A673 (cell line): ENCODE data around the gene GRAMD2B. TPM values are rescaled to one million over a fixed set of nuclear protein-coding genes. Genes with fewer than 3 reads are reported as not detected.

Experiments
- BruUV-seq: library from RNA; stranded (reverse); fragments of 400-500 nt; replicated peaks from 2 replicates; lab custom pipeline; 2021; lab: Mats Ljungman, UMichigan
- CTCF ChIA-PET: fragments of 300-600 bp; sonication (Branson Sonifier 250); formaldehyde crosslinking; loops from one replicate; lab custom pipeline; 2022; ENCODE audit warnings: antibody characterized with exemption; lab: Charles Lee
- POLR2A ChIA-PET: fragments of 300-600 bp; sonication (Branson Sonifier 250); formaldehyde crosslinking; loops from one replicate; lab custom pipeline; 2022; ENCODE audit warnings: antibody characterized with exemption; ENCODE audit not compliant: low non-redundant PET; lab: Charles Lee
- DNase-seq: peaks from one replicate; pipeline ENCODE4 v3.0.0-alpha.2; 2015; ENCODE audit warnings: low spot score
- H3K27ac ChIP-seq: fragments of 200-600 bp; sonication (generic); 2 replicates; pipeline ENCODE4 v1.5.1; 2016; ENCODE audit warnings: mixed run types, low read depth, mild to moderate bottlenecking, mixed read lengths, antibody characterized with exemption, low read length; ENCODE audit not compliant: poor library complexity, severe bottlenecking
- H3K27me3 ChIP-seq: fragments of 200-600 bp; sonication (generic); replicated peaks from 2 replicates; pipeline ENCODE4 v1.6.1; 2017; ENCODE audit warnings: mixed run types, low read depth, mild to moderate bottlenecking, mixed read lengths, antibody characterized with exemption, low read length; ENCODE audit not compliant: insufficient read depth, poor library complexity
- H3K36me3 ChIP-seq: fragments of 200-600 bp; sonication (generic); 2 replicates; pipeline ENCODE4 v1.6.1; 2016; ENCODE audit warnings: mixed run types, mild to moderate bottlenecking, mixed read lengths, antibody characterized with exemption, low read length; ENCODE audit not compliant: insufficient read depth, poor library complexity, severe bottlenecking
- H3K4me1 ChIP-seq: fragments of 200-600 bp; sonication (generic); 2 replicates; pipeline ENCODE4 v1.6.1; 2017; ENCODE audit warnings: mixed run types, mild to moderate bottlenecking, mixed read lengths, antibody characterized with exemption, low read length; ENCODE audit not compliant: insufficient read depth, poor library complexity, severe bottlenecking
- H3K4me3 ChIP-seq: fragments of 200-600 bp; sonication (generic); 2 replicates; pipeline ENCODE4 v1.5.1; 2016; ENCODE audit warnings: low read depth, mixed run types, mild to moderate bottlenecking, mixed read lengths, low read length; ENCODE audit not compliant: poor library complexity, severe bottlenecking
- H3K9me3 ChIP-seq: fragments of 200-600 bp; sonication (generic); 2 replicates; pipeline ENCODE4 v1.6.1; 2016; ENCODE audit warnings: mixed run types, low read depth, mild to moderate bottlenecking, mixed read lengths, antibody characterized with exemption, low read length; ENCODE audit not compliant: poor library complexity, severe bottlenecking
- CTCF ChIP-seq: fragments of 300-800, 200-600 bp; sonication (generic); conservative IDR thresholded peaks from 2 replicates; pipeline ENCODE4 v1.5.1; 2017; ENCODE audit warnings: low read depth, mild to moderate bottlenecking, antibody characterized with exemption, low read length, moderate library complexity, mixed read lengths
- EZH2 ChIP-seq: fragments of 200-600 bp; sonication (generic); IDR thresholded peaks from 2 replicates; pipeline ENCODE4 v1.6.1; 2017; ENCODE audit warnings: borderline replicate concordance, low read depth, mild to moderate bottlenecking, mixed read lengths, antibody characterized with exemption, low read length; ENCODE audit not compliant: poor library complexity, severe bottlenecking
- intact Hi-C: fragments of 100-400 bp; cut with micrococcal nuclease; formaldehyde crosslinking; loops from one replicate; pipeline ENCODE4 v1.10.0; 2022; ENCODE audit not compliant: unreplicated experiment
- total RNA-seq: library from RNA; stranded (reverse); gene quantifications from 2 replicates; pipeline ENCODE4 v1.2.3, GENCODE V29; 2021

The GRAMD2B gene
- total RNA-seq, 1 experiment from 2014 or later, result 2.6 TPM

- Histone ChIP-seq H3K4me3 (no peak overlapping the region), H3K27ac (no peak overlapping the region), H3K27me3 (no peaks in the 10 kb centered on the region), H3K36me3 (no peaks in the 10 kb centered on the region), H3K4me1 (no peaks in the 10 kb centered on the region), H3K9me3 (no peaks in the 10 kb centered on the region)
- no peak for DNase-seq
- ChIA-PET CTCF (no interaction called here), POLR2A (no interaction called here)
- intact Hi-C loops, result no loop called here
- TF ChIP-seq EZH2 (no peak), CTCF (no peak)
- no TSS peak for BruUV-seq
Observed at GRCh38 chr5:126471247-126471646, 48.0 kb downstream of the GRAMD2B start.

GRCh38 chr5:126471875-126472537 lies 48.8 kb downstream of the GRAMD2B start:
- Histone ChIP-seq H3K4me3 (no peak overlapping the region), H3K4me1 (no peaks in the 10 kb centered on the region), H3K36me3 (no peaks in the 10 kb centered on the region), H3K9me3 (no peaks in the 10 kb centered on the region), H3K27me3 (no peaks in the 10 kb centered on the region), H3K27ac (no peak overlapping the region)
- intact Hi-C loops, result no loop called here
- TF ChIP-seq CTCF (no peak), EZH2 (no peak)
- ChIA-PET CTCF (no interaction called here), POLR2A (interaction anchor here (0.6 kb wide), 1 partner anchor 547 kb away, joined by 3 read pairs; no protein-coding TSS in a partner anchor)
- BruUV-seq, result no TSS peak
- DNase-seq, result no peak

- Histone ChIP-seq H3K4me3 (no peak overlapping the region), H3K27ac (no peak overlapping the region), H3K9me3 (no peaks in the 10 kb centered on the region), H3K4me1 (no peaks in the 10 kb centered on the region), H3K27me3 (no peaks in the 10 kb centered on the region), H3K36me3 (no peaks in the 10 kb centered on the region)
- intact Hi-C loops, result no loop called here
- no TSS peak for BruUV-seq
- CTCF ChIA-PET, result no interaction called here
- no peak for DNase-seq
- POLR2A ChIA-PET, result interaction anchor here (0.6 kb wide), 1 partner anchor 547 kb away, joined by 3 read pairs; no protein-coding TSS in a partner anchor
- no peak for TF ChIP-seq CTCF
- TF ChIP-seq EZH2, result no peak
Observed at GRCh38 chr5:126472538-126472889, 49.3 kb downstream of the GRAMD2B start.
